Measurements from ENCODE around the gene CUBN. TPM values are rescaled to one million over a fixed set of nuclear protein-coding genes. Genes with fewer than 3 reads are reported as not detected.

CUBN gene
- total RNA-seq, 1 experiment from 2014 or later, result 4.6 TPM

DNA sequence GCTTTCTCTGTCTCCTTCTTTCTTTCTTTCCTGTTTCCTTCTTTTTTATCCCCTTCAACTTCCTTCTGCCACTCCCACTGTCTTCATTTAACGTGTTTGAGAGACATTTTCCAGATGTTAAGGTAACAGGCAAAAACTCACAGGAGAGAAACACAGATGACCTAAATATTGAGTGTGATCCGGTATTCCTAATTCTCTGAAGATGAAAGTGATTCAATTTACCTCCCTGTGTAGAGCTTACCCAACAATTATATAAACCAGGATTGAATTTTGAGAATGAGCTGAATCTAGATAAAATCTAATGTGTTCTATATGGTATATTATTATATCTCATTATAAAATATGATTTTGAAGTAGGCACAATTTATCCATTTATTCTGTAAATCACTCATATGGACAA is 265.8 kb downstream of the CUBN start:
- BruUV-seq (replicated peaks), result no TSS peak
- Histone ChIP-seq H3K4me3 (ENCODE audit: low read depth, low read length) (no peak overlapping the region), H3K27me3 (replicated peaks; ENCODE audit: control insufficient read depth, insufficient read depth, low read length) (no peaks in the 10 kb centered on the region), H3K4me1 (no peaks in the 10 kb centered on the region), H3K9me3 (no peaks in the 10 kb centered on the region), H3K36me3 (ENCODE audit: control insufficient read depth, insufficient read depth, low read length) (no peaks in the 10 kb centered on the region)
- ChIA-PET POLR2A (no interaction called here), CTCF (no interaction called here)
- Mint-ChIP-seq H3K9me3 (ENCODE audit: unreplicated experiment) (no peaks in the 10 kb centered on the region), H3K4me1 (ENCODE audit: low read depth, unreplicated experiment) (no peaks in the 10 kb centered on the region), H3K27ac (ENCODE audit: unreplicated experiment) (no peak overlapping the region), H3K36me3 (ENCODE audit: insufficient read depth, unreplicated experiment) (no peaks in the 10 kb centered on the region), H3K27me3 (ENCODE audit: insufficient read depth, unreplicated experiment) (peaks cover 27% of the 10 kb centered on the region), H3K4me3 (ENCODE audit: unreplicated experiment) (no peak overlapping the region)
- no peak for TF ChIP-seq CTCF (IDR thresholded peaks at IDR 0.05; ENCODE audit: insufficient read depth in 1 of 2, low read depth in 1 of 2, low read length in 1 of 2, severe bottlenecking in 1 of 2, unreplicated experiment in 1 of 2)
- intact Hi-C loops (cut with micrococcal nuclease; ENCODE audit: unreplicated experiment), result no loop called here
- no peak for DNase-seq

GRCh38 chr10:16857419-16857818 is 272.2 kb downstream of the CUBN start:
- Mint-ChIP-seq H3K4me3 (ENCODE audit: unreplicated experiment) (no peak overlapping the region), H3K9me3 (ENCODE audit: unreplicated experiment) (no peaks in the 10 kb centered on the region), H3K4me1 (ENCODE audit: low read depth, unreplicated experiment) (peaks cover 6% of the 10 kb centered on the region), H3K36me3 (ENCODE audit: insufficient read depth, unreplicated experiment) (no peaks in the 10 kb centered on the region), H3K27ac (ENCODE audit: unreplicated experiment) (no peak overlapping the region), H3K27me3 (ENCODE audit: insufficient read depth, unreplicated experiment) (peaks cover 20% of the 10 kb centered on the region)
- no peaks in the 10 kb centered on the region for H3K36me3 ChIP-seq (ENCODE audit: control insufficient read depth, insufficient read depth, low read length)
- H3K4me3 ChIP-seq (ENCODE audit: low read depth, low read length), result no peak overlapping the region
- H3K27me3 ChIP-seq (replicated peaks; ENCODE audit: control insufficient read depth, insufficient read depth, low read length), result no peaks in the 10 kb centered on the region
- POLR2A ChIA-PET, result no interaction called here
- no peaks in the 10 kb centered on the region for H3K9me3 ChIP-seq
- TF ChIP-seq CTCF (IDR thresholded peaks at IDR 0.05; ENCODE audit: insufficient read depth in 1 of 2, low read depth in 1 of 2, low read length in 1 of 2, severe bottlenecking in 1 of 2, unreplicated experiment in 1 of 2), result no peak
- CTCF ChIA-PET, result no interaction called here
- no peaks in the 10 kb centered on the region for H3K4me1 ChIP-seq
- no TSS peak for BruUV-seq (replicated peaks)
- DNase-seq, result no peak
- intact Hi-C loops (cut with micrococcal nuclease; ENCODE audit: unreplicated experiment), result no loop called here

DNA sequence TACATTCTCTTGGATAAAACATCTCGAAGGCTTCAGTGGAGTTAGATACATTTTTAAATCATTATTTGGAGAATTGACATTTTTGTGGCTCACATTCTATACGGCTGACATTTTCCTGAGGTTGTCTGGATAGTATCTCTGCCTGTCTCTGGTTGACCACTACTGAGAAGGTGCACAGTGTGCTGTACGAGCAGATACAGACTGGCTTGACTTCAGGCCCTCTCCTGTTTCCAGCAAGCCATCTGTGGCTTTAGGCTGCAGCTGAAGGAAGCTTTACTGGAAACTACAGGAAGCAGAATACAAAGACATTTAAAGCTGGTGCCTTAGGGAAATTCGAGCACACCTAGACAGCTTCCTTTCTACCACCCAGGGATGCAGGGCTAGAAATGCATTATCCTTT is 273.0 kb downstream of the CUBN start:
- H3K4me1 Mint-ChIP-seq (ENCODE audit: low read depth, unreplicated experiment), result peaks cover 6% of the 10 kb centered on the region
- no peaks in the 10 kb centered on the region for H3K36me3 Mint-ChIP-seq (ENCODE audit: insufficient read depth, unreplicated experiment)
- DNase-seq, result no peak
- H3K9me3 ChIP-seq, result no peaks in the 10 kb centered on the region
- ChIA-PET CTCF (no interaction called here), POLR2A (no interaction called here)
- H3K27me3 Mint-ChIP-seq (ENCODE audit: insufficient read depth, unreplicated experiment), result peaks cover 18% of the 10 kb centered on the region
- no peak overlapping the region for H3K4me3 ChIP-seq (ENCODE audit: low read depth, low read length)
- intact Hi-C loops (cut with micrococcal nuclease; ENCODE audit: unreplicated experiment), result no loop called here
- H3K4me3 Mint-ChIP-seq (ENCODE audit: unreplicated experiment), result no peak overlapping the region
- H3K27ac Mint-ChIP-seq (ENCODE audit: unreplicated experiment), result no peak overlapping the region
- BruUV-seq (replicated peaks), result no TSS peak
- H3K27me3 ChIP-seq (replicated peaks; ENCODE audit: control insufficient read depth, insufficient read depth, low read length), result no peaks in the 10 kb centered on the region
- H3K4me1 ChIP-seq, result no peaks in the 10 kb centered on the region
- no peak for TF ChIP-seq CTCF (IDR thresholded peaks at IDR 0.05; ENCODE audit: insufficient read depth in 1 of 2, low read depth in 1 of 2, low read length in 1 of 2, severe bottlenecking in 1 of 2, unreplicated experiment in 1 of 2)
- H3K9me3 Mint-ChIP-seq (ENCODE audit: unreplicated experiment), result no peaks in the 10 kb centered on the region
- no peaks in the 10 kb centered on the region for H3K36me3 ChIP-seq (ENCODE audit: control insufficient read depth, insufficient read depth, low read length)

Data from Caco-2 (cell line).